ENCODE results near the gene ERMARD.

Gene ERMARD

DNA sequence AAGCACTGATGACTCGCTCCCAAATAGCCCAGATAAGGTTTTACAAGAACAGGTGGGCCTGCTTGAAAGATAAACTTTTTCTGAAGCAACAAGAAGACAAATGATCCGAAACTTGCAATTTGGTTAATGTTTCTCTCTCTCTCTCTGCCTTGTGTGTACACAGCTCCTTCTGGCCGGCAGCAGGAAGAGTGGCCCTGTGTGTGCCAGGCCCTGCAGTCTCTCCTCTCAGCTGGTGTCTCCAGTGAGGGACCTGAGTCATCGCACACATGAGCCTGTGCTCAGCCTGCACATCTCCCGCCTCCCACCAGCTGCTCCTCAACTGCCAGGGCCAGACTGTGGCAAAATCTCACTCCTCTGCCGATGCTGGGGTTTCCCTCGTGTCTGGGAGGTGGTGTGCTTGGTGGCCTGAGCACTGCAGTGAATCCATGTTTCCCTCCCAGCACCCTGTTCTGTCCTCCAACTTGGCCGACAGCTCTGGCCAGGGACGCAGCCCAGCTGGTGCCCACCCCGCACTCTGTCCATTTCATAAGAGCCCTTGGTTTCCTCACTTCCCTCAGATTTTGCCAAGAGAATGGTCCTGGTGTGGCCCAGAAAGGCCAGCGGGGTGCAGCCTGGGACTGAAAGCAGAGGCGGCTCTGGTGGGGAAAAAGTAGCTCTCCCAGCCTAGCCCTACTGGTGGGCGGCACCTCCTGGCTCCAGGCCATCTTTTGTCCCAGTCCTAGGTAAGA lies 49.4 kb downstream of the ERMARD start:
- no peak overlapping the region for H3K27ac ChIP-seq (ENCODE audit: low read depth, low read length)
- H3K9me3 ChIP-seq (ENCODE audit: control insufficient read depth in 1 of 2, low read length in 2 of 2): no peaks in the 10 kb centered on the region
- no peak overlapping the region for H3K9ac ChIP-seq (ENCODE audit: low read depth in 1 of 2, low read length in 2 of 2)
- H3K4me3 ChIP-seq (ENCODE audit: low read depth in 1 of 2, low read length in 2 of 2): no peak overlapping the region
- H3K27me3 ChIP-seq (ENCODE audit: control insufficient read depth in 1 of 2, insufficient read depth in 2 of 2, low read length in 2 of 2): no peaks in the 10 kb centered on the region
- peaks cover 13 to 17% of the 10 kb centered on the region in 2 donors for H3K4me1 ChIP-seq (ENCODE audit: control insufficient read depth in 1 of 2, insufficient read depth in 2 of 2, low read length in 2 of 2)
- no peaks in the 10 kb centered on the region for H3K36me3 ChIP-seq (ENCODE audit: control insufficient read depth in 1 of 2, insufficient read depth in 2 of 2, low read length in 2 of 2)

DNA sequence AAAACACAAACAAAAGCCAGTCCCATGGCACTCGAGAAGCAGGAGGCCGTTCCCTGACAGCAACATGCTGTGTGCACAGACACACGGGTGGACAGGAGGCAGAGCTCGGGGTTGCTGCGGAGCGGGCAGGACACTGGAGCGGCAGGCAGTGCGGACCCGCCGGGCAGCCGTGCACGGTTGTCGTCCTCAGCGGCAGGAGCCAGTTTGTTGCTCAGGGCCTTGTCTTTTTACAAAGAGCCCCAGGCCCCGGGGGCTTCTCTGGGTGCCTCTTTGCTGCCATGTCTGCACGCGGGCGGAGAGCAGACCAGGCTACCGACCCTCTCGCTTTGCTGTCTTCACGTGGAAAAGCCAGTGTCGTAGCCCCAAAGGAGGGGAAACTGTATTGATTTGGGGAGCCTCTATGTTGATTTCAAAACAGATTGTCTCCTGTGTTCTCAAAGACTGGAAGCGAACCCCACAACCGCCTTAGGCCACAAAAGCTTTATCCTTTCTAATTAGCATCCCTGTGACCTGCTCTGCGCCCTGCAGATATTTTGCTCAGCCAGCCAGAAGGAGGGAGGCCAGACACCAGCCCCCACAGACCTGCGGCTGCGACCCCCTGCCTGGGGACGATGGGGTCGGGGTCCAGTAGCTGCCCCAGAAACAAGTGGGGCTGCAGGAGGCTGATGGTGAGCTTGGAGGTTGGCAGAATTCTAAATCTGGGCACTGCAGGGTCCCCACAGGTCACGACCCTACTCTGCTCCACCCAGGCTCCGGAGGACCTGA lies 50.2 kb downstream of the ERMARD start:
- H3K27me3 ChIP-seq (ENCODE audit: control insufficient read depth in 1 of 2, insufficient read depth in 2 of 2, low read length in 2 of 2): no peaks in the 10 kb centered on the region
- H3K4me3 ChIP-seq (ENCODE audit: low read depth in 1 of 2, low read length in 2 of 2): no peak overlapping the region
- no peaks in the 10 kb centered on the region for H3K36me3 ChIP-seq (ENCODE audit: control insufficient read depth in 1 of 2, insufficient read depth in 2 of 2, low read length in 2 of 2)
- H3K9me3 ChIP-seq (ENCODE audit: control insufficient read depth in 1 of 2, low read length in 2 of 2): no peaks in the 10 kb centered on the region
- no peak overlapping the region for H3K27ac ChIP-seq (ENCODE audit: low read depth, low read length)
- peaks cover 13 to 17% of the 10 kb centered on the region in 2 donors for H3K4me1 ChIP-seq (ENCODE audit: control insufficient read depth in 1 of 2, insufficient read depth in 2 of 2, low read length in 2 of 2)
- no peak overlapping the region for H3K9ac ChIP-seq (ENCODE audit: low read depth in 1 of 2, low read length in 2 of 2)

DNA sequence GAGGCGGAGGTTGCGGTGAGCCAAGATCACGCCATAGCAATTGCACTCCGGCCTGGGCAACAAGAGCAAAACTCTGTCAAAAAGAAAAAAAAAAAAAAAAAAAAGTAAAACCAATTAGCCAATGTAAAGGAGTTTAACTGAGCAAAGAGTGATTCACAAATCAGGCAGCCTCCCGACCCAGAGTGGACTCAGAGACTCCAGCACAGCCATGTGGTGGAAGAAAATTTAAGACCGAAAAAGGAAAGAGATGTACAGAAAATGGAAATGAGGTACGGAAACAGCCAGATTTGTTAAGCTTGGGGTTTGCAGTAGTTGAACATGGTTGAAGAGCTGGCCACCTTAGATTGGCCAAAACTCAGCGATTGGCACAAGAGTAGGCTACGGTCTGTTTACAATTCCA lies 51.4 kb downstream of the ERMARD start:
- Histone ChIP-seq H3K27ac (ENCODE audit: low read depth, low read length) (no peak overlapping the region), H3K9me3 (ENCODE audit: control insufficient read depth in 1 of 2, low read length in 2 of 2) (no peaks in the 10 kb centered on the region), H3K9ac (ENCODE audit: low read depth in 1 of 2, low read length in 2 of 2) (no peak overlapping the region), H3K4me1 (ENCODE audit: control insufficient read depth in 1 of 2, insufficient read depth in 2 of 2, low read length in 2 of 2) (peaks cover 15 to 17% of the 10 kb centered on the region in 2 donors), H3K27me3 (ENCODE audit: control insufficient read depth in 1 of 2, insufficient read depth in 2 of 2, low read length in 2 of 2) (no peaks in the 10 kb centered on the region), H3K36me3 (ENCODE audit: control insufficient read depth in 1 of 2, insufficient read depth in 2 of 2, low read length in 2 of 2) (no peaks in the 10 kb centered on the region), H3K4me3 (ENCODE audit: low read depth in 1 of 2, low read length in 2 of 2) (no peak overlapping the region)

DNA sequence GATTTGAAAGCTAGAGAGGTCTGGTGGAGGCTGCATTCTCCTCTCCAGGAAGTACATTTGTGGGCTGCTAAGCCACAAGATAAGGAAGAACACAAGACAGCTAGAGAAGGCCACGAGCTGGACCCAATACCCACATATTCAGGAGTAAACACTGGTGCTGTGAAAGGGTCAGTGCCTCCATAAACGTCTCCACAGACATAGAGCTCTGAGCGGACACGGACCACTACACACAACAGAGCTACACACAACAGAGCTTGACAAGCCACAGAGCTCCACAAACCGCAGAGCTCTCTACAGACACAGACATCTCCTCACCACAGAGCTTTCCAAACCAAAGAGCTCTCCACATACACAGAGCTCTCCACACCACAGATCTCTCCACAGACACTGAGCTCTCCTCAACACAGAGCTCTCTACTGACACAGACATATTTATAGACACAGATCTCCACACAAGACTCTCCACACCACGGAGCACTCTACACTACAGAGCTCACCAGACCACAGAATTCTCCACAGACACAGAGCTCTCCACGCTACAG lies 51.9 kb downstream of the ERMARD start:
- peaks cover 16 to 17% of the 10 kb centered on the region in 2 donors for H3K4me1 ChIP-seq (ENCODE audit: control insufficient read depth in 1 of 2, insufficient read depth in 2 of 2, low read length in 2 of 2)
- H3K27me3 ChIP-seq (ENCODE audit: control insufficient read depth in 1 of 2, insufficient read depth in 2 of 2, low read length in 2 of 2): no peaks in the 10 kb centered on the region
- no peaks in the 10 kb centered on the region for H3K9me3 ChIP-seq (ENCODE audit: control insufficient read depth in 1 of 2, low read length in 2 of 2)
- no peak overlapping the region for H3K27ac ChIP-seq (ENCODE audit: low read depth, low read length)
- H3K4me3 ChIP-seq (ENCODE audit: low read depth in 1 of 2, low read length in 2 of 2): no peak overlapping the region
- no peaks in the 10 kb centered on the region for H3K36me3 ChIP-seq (ENCODE audit: control insufficient read depth in 1 of 2, insufficient read depth in 2 of 2, low read length in 2 of 2)
- no peak overlapping the region for H3K9ac ChIP-seq (ENCODE audit: low read depth in 1 of 2, low read length in 2 of 2)

DNA sequence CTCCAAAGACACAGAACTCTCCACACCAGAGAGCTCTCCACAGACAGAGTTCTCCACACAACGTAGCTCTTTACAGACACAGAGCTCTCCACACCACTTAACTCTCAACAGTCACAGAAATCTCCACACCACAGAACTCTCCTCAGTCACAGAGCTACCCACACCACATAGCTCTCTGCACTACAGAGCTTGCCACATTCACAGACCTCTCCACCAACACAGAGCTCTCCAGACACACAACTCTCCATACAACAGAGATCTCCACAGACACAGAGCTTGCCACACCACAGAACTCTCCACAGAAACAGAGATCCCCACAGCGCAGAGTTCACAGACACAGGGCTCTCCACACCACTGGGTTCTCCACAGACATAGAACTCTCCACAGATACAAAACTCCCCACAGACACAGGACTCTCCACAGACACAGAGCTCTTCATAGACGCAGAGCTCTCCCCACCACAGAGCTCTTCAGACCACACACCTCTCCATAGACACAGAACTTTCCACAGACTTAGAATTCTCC lies 52.5 kb downstream of the ERMARD start:
- Histone ChIP-seq H3K36me3 (ENCODE audit: control insufficient read depth in 1 of 2, insufficient read depth in 2 of 2, low read length in 2 of 2) (no peaks in the 10 kb centered on the region), H3K4me3 (ENCODE audit: low read depth in 1 of 2, low read length in 2 of 2) (no peak overlapping the region), H3K4me1 (ENCODE audit: control insufficient read depth in 1 of 2, insufficient read depth in 2 of 2, low read length in 2 of 2) (peaks cover 16 to 17% of the 10 kb centered on the region in 2 donors), H3K27ac (ENCODE audit: low read depth, low read length) (no peak overlapping the region), H3K27me3 (ENCODE audit: control insufficient read depth in 1 of 2, insufficient read depth in 2 of 2, low read length in 2 of 2) (no peaks in the 10 kb centered on the region), H3K9me3 (ENCODE audit: control insufficient read depth in 1 of 2, low read length in 2 of 2) (no peaks in the 10 kb centered on the region), H3K9ac (ENCODE audit: low read depth in 1 of 2, low read length in 2 of 2) (no peak overlapping the region)

DNA sequence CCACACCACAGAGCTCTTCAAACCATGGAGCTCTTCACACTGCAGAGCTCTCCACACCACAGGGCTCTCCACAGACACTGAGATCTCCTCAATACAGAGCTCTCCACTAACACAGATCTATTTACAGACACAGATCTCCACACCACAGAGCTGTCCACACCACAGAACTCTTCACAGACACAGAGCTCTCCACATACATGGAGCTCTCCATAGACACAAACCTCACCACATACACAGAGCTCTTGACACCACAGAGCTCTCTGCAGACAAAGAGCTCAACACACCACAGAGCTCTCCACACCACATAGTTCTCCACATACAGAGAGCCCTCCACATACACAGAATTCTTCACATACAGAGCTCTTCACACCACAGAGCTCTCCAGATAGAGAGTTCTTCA lies 53.0 kb downstream of the ERMARD start:
- Histone ChIP-seq H3K27ac (ENCODE audit: low read depth, low read length) (no peak overlapping the region), H3K36me3 (ENCODE audit: control insufficient read depth in 1 of 2, insufficient read depth in 2 of 2, low read length in 2 of 2) (no peaks in the 10 kb centered on the region), H3K9me3 (ENCODE audit: control insufficient read depth in 1 of 2, low read length in 2 of 2) (no peaks in the 10 kb centered on the region), H3K4me1 (ENCODE audit: control insufficient read depth in 1 of 2, insufficient read depth in 2 of 2, low read length in 2 of 2) (peaks cover 16 to 17% of the 10 kb centered on the region in 2 donors), H3K27me3 (ENCODE audit: control insufficient read depth in 1 of 2, insufficient read depth in 2 of 2, low read length in 2 of 2) (no peaks in the 10 kb centered on the region), H3K9ac (ENCODE audit: low read depth in 1 of 2, low read length in 2 of 2) (no peak overlapping the region), H3K4me3 (ENCODE audit: low read depth in 1 of 2, low read length in 2 of 2) (no peak overlapping the region)

DNA sequence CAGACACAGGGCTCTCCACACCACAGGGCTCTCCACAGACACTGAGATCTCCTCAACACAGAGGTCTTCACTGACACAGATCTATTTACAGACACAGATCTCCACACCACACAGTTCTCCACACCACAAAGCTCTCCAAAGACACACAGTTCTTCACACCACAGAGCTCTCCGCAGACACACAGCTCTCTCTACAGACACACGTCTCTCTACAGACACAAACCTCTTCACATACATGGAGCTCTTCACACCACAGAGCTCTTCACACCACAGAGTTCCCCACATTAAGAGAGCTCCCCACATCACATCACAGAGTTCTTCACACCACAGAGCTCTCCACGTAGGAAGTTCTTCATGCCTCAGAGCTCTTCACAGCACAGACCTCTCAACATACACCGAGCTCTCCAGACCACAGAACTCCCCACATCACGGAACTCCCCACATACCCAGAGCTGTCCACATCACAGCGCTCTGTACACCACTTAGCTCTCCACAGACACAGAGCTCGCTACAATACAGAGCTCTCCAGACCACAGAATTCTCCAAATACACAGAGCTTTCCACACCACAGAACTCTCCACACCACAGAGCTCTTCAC lies 53.9 kb downstream of the ERMARD start:
- H3K27ac ChIP-seq (ENCODE audit: low read depth, low read length): no peak overlapping the region
- no peak overlapping the region for H3K9ac ChIP-seq (ENCODE audit: low read depth in 1 of 2, low read length in 2 of 2)
- H3K36me3 ChIP-seq (ENCODE audit: control insufficient read depth in 1 of 2, insufficient read depth in 2 of 2, low read length in 2 of 2): no peaks in the 10 kb centered on the region
- H3K27me3 ChIP-seq (ENCODE audit: control insufficient read depth in 1 of 2, insufficient read depth in 2 of 2, low read length in 2 of 2): no peaks in the 10 kb centered on the region
- H3K4me1 ChIP-seq (ENCODE audit: control insufficient read depth in 1 of 2, insufficient read depth in 2 of 2, low read length in 2 of 2): peaks cover 17 to 20% of the 10 kb centered on the region in 2 donors
- no peaks in the 10 kb centered on the region for H3K9me3 ChIP-seq (ENCODE audit: control insufficient read depth in 1 of 2, low read length in 2 of 2)
- H3K4me3 ChIP-seq (ENCODE audit: low read depth in 1 of 2, low read length in 2 of 2): no peak overlapping the region

DNA sequence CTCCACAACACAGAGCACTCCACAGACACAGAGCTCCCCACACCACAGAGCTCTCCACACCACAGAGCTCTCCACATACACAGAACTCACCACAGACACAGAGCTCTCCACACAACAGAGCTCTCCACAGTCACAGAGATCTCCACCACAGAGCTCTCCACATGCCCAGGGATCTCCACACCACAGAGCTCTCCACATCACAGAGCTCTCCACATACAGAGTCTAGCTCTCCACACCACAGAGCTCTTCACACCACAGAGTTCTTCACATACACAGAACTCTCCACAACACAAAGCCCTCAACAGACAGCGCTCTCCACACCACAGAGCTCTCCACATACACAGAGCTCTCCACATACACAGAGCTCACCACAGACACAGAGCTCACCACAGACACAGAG lies 55.3 kb downstream of the ERMARD start:
- Histone ChIP-seq H3K4me3 (ENCODE audit: low read depth in 1 of 2, low read length in 2 of 2) (no peak overlapping the region), H3K9ac (ENCODE audit: low read depth in 1 of 2, low read length in 2 of 2) (no peak overlapping the region), H3K4me1 (ENCODE audit: control insufficient read depth in 1 of 2, insufficient read depth in 2 of 2, low read length in 2 of 2) (peaks cover 10 to 13% of the 10 kb centered on the region in 2 donors), H3K36me3 (ENCODE audit: control insufficient read depth in 1 of 2, insufficient read depth in 2 of 2, low read length in 2 of 2) (no peaks in the 10 kb centered on the region), H3K27ac (ENCODE audit: low read depth, low read length) (no peak overlapping the region), H3K27me3 (ENCODE audit: control insufficient read depth in 1 of 2, insufficient read depth in 2 of 2, low read length in 2 of 2) (no peaks in the 10 kb centered on the region), H3K9me3 (ENCODE audit: control insufficient read depth in 1 of 2, low read length in 2 of 2) (no peaks in the 10 kb centered on the region)

DNA sequence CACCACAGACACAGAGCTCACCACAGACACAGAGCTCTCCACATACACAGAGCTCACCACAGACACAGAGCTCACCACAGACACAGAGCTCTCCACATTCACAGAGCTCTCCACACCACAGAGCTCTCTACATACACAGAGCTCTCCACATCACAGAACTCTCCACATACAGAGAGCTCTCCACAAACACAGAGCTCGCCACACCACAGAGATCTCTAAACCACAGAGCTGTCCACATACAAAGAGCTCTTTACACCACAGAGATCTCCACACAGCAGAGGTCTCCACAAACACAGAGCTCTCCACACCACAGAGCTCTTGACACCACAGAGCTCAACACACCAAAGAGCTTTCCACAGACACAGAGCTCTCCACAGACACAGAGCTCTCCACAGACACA lies 55.8 kb downstream of the ERMARD start:
- Histone ChIP-seq H3K4me1 (ENCODE audit: control insufficient read depth in 1 of 2, insufficient read depth in 2 of 2, low read length in 2 of 2) (peaks cover 10 to 13% of the 10 kb centered on the region in 2 donors), H3K4me3 (ENCODE audit: low read depth in 1 of 2, low read length in 2 of 2) (no peak overlapping the region), H3K27ac (ENCODE audit: low read depth, low read length) (no peak overlapping the region), H3K9ac (ENCODE audit: low read depth in 1 of 2, low read length in 2 of 2) (no peak overlapping the region), H3K9me3 (ENCODE audit: control insufficient read depth in 1 of 2, low read length in 2 of 2) (no peaks in the 10 kb centered on the region), H3K27me3 (ENCODE audit: control insufficient read depth in 1 of 2, insufficient read depth in 2 of 2, low read length in 2 of 2) (no peaks in the 10 kb centered on the region), H3K36me3 (ENCODE audit: control insufficient read depth in 1 of 2, insufficient read depth in 2 of 2, low read length in 2 of 2) (no peaks in the 10 kb centered on the region)
